HEK293T (cell line): ENCODE results near the gene AXDND1.

Experiments
- CTBP1 ChIP-seq: fragments of 450-650 bp; IDR thresholded peaks from 2 replicates; pipeline ENCODE4 v1.6.1; 2016; ENCODE audit warnings: borderline replicate concordance
- ELF4 ChIP-seq: fragments of 450-650 bp; IDR thresholded peaks from 2 replicates; pipeline ENCODE4 v1.6.1; 2017; ENCODE audit warnings: antibody characterized with exemption
- FOXK2 ChIP-seq: fragments of 450-650 bp; IDR thresholded peaks from 2 replicates; pipeline ENCODE4 v1.6.1; 2016; ENCODE audit warnings: mild to moderate bottlenecking
- FOXM1 ChIP-seq: fragments of 450-650 bp; IDR thresholded peaks from 2 replicates; pipeline ENCODE4 v1.6.1; 2017; ENCODE audit warnings: mild to moderate bottlenecking, borderline replicate concordance

DNA sequence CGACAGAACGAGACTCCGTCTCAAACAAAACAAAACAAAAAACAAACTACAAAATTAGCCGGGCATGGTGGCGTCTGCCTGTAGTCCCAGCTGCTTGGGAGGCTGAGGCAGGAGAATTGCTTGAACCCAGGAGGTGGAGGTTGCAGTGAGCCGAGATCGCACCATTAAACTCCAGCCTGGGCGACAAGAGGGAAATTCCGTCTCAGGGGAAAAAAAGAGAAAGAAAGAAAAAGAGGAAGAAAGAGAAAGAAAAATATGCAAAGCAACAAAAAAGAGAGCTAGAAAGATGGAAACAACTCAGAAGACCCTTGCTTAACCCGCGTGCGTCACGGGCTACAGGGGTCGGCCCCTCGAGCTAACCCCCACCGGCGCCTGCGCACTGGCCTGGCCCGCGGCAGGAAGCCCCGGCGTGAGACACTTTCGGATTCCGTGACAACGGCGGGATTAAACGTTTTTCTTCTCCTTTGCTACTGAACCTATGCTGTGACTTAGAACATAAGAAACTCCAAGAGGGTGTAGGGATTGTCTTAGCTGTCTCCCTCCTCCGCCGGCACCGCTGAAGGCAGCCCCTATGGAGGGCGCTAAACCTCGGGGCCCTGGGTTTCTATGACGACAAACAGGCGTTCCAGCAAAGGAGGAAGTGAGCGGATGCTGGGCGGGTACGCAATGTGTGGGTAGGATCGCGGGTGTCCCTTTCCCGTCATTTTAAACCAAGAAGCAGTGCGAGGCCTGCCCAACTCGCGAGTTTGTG, at the start of gene AXDND1:
- no peak for TF ChIP-seq FOXK2
- peak; percentile 65 for TF ChIP-seq ELF4
- no peak for TF ChIP-seq FOXM1
- TF ChIP-seq CTBP1: no peak
